Uterus (tissue), 4 donors: Measurements from ENCODE around the gene NTSR1. TPM values are rescaled to one million over a fixed set of nuclear protein-coding genes. Genes with fewer than 3 reads are reported as not detected.

Source experiments
- DNase-seq, 2 donors: peaks; one replicate each; pipeline ENCODE4 v3.0.0-alpha.2; 2019 to 2020
- H3K27ac ChIP-seq, 2 donors: fragments of 200-600 bp; sonication (generic); 1 replicate in 1 of 2; 2 replicates in 1 of 2; pipeline ENCODE4 v1.5.1; 2016 to 2018
- H3K27me3 ChIP-seq, 2 donors: fragments of 200-600 bp; sonication (generic); one replicate each; pipeline ENCODE4 v1.5.1; 2018 to 2019; ENCODE audit warnings: control low read depth in 1 of 2
- H3K36me3 ChIP-seq, 2 donors: fragments of 200-600 bp; sonication (generic); one replicate each; pipeline ENCODE4 v1.5.1; 2019; ENCODE audit warnings: control low read depth in 1 of 2
- H3K4me1 ChIP-seq, 2 donors: fragments of 200-600 bp; sonication (generic); one replicate each; pipeline ENCODE4 v1.5.1; 2018 to 2019; ENCODE audit warnings: control low read depth in 1 of 2
- H3K4me3 ChIP-seq, 2 donors: fragments of 200-600 bp; sonication (generic); 1 replicate in 1 of 2; 2 replicates in 1 of 2; pipeline ENCODE4 v1.5.1; 2018 to 2019; ENCODE audit warnings: mild to moderate bottlenecking in 1 of 2
- H3K9me3 ChIP-seq, 2 donors: fragments of 200-600 bp; sonication (generic); one replicate each; pipeline ENCODE4 v1.5.1; 2019; ENCODE audit warnings: control low read depth in 1 of 2
- POLR2A ChIP-seq, 2 donors: fragments of 450-650 bp; IDR thresholded peaks; one replicate each; pipeline ENCODE4 v1.6.1; 2016; ENCODE audit warnings: antibody characterized with exemption in 2 of 2, mild to moderate bottlenecking in 1 of 2, moderate library complexity in 1 of 2
- intact Hi-C: fragments of 100-400 bp; cut with DNase I; formaldehyde crosslinking; loops from one replicate; pipeline ENCODE4 v1.15.1; 2023; ENCODE audit warnings: low total_unique reads
- total RNA-seq, 4 donors: library from RNA; depleted of rRNA in 3 of 4; stranded (reverse); fragments of >200 nt in 3 of 4; gene quantifications; one replicate each; pipeline versions ENCODE4 v1.1.0 to v1.2.4, GENCODE V29; 2014 to 2023
- TF ChIP-seq, protein P1 (sequence below), 4 experiments: fragments of 200-600 bp in 2 of 4; fragments of 450-650 bp in 2 of 4; sonication (generic) in 2 of 4; IDR thresholded peaks; one replicate each; pipeline ENCODE4 v1.5.1; 2016 to 2019; ENCODE audit warnings: antibody characterized with exemption in 4 of 4, mild to moderate bottlenecking in 2 of 4, moderate library complexity in 1 of 4
- donor health status: DM: yes; HTN: yes; CAD: no.

Gene NTSR1
- total RNA-seq, 4 donors from 2014 or later = not detected

DNA sequence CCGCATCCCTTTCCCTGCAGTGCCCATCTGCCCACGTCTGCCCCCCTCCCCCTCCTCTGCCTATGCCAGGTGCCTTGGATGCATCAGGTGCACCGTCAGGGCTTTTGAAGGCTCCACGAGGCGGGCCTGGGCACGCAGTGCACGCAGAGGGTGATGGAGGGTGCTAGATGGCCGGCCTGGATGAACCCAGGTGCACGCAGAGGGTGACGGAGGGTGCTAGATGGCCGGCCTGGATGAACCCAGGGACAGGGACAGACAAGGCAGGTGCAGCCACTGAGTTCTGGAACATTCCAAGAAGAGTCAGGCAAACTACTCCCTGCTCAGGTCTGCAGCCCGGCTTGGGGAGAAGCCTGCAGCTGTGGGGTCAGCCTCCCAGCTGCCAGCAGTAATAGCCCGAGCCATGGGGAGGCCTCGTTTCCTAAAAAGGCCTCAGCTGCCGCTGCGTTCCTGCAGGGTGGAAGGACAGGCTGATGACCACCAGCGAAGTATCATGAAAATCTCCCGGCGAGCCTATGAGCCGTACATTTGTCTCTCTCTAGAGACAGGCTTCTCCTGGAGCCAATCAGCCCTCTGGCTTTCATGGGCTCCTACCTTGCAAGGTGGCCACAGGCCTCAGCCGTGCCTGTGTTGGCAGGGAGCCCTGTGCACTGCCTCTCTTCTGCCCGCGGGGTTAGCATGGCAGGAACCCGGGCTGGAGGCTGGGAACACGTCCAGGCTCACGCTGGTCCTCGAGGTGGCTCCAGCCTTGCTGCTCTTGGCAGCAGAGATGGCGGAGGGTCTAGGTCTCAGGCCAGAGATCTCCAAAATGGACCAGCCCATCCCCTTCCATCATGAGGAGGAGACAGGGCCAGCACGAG, 29.6 kb downstream of the NTSR1 start:
- Histone ChIP-seq H3K4me3 (no peak overlapping the region), H3K9me3 (no peaks in the 10 kb centered on the region), H3K27ac (no peak overlapping the region), H3K4me1 (no peaks in the 10 kb centered on the region), H3K36me3 (no peaks in the 10 kb centered on the region), H3K27me3 (peaks cover 0 to 5% of the 10 kb centered on the region in 2 donors)
- no peak for DNase-seq
- TF ChIP-seq POLR2A (IDR thresholded peaks at IDR 0.05) = no peak
- TF ChIP-seq, protein P1, sequence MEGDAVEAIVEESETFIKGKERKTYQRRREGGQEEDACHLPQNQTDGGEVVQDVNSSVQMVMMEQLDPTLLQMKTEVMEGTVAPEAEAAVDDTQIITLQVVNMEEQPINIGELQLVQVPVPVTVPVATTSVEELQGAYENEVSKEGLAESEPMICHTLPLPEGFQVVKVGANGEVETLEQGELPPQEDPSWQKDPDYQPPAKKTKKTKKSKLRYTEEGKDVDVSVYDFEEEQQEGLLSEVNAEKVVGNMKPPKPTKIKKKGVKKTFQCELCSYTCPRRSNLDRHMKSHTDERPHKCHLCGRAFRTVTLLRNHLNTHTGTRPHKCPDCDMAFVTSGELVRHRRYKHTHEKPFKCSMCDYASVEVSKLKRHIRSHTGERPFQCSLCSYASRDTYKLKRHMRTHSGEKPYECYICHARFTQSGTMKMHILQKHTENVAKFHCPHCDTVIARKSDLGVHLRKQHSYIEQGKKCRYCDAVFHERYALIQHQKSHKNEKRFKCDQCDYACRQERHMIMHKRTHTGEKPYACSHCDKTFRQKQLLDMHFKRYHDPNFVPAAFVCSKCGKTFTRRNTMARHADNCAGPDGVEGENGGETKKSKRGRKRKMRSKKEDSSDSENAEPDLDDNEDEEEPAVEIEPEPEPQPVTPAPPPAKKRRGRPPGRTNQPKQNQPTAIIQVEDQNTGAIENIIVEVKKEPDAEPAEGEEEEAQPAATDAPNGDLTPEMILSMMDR (IDR thresholded peaks at IDR 0.05) = no peak
- intact Hi-C loops = no loop called here

DNA sequence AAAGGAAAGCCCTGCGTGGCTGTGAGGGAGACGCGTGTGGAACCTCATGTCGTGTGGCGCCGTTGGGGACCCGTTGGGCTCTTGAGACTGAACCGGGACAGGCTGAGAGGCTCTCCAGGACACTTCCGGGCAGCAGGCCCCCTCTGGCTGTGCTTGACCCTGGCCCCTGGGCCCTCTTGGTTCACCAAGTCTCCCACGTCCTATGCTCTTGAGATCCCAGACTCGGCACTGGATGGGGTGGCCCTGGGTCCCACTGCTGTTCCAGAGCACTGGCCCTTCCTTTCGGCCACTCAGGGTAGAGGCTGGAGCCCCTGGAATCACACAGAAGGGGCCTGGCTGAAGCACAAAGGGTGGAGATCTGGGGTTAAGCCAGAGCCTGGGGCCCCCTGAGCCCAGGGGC, 30.4 kb downstream of the NTSR1 start:
- no peak overlapping the region for H3K27ac ChIP-seq
- no peaks in the 10 kb centered on the region for H3K36me3 ChIP-seq
- no peaks in the 10 kb centered on the region for H3K9me3 ChIP-seq
- TF ChIP-seq POLR2A (IDR thresholded peaks at IDR 0.05) = no peak
- TF ChIP-seq, protein P1 (IDR thresholded peaks at IDR 0.05) = no peak
- H3K4me1 ChIP-seq = no peaks in the 10 kb centered on the region
- intact Hi-C loops = no loop called here
- H3K27me3 ChIP-seq = peaks cover 0 to 5% of the 10 kb centered on the region in 2 donors
- H3K4me3 ChIP-seq = no peak overlapping the region
- no peak for DNase-seq

DNA sequence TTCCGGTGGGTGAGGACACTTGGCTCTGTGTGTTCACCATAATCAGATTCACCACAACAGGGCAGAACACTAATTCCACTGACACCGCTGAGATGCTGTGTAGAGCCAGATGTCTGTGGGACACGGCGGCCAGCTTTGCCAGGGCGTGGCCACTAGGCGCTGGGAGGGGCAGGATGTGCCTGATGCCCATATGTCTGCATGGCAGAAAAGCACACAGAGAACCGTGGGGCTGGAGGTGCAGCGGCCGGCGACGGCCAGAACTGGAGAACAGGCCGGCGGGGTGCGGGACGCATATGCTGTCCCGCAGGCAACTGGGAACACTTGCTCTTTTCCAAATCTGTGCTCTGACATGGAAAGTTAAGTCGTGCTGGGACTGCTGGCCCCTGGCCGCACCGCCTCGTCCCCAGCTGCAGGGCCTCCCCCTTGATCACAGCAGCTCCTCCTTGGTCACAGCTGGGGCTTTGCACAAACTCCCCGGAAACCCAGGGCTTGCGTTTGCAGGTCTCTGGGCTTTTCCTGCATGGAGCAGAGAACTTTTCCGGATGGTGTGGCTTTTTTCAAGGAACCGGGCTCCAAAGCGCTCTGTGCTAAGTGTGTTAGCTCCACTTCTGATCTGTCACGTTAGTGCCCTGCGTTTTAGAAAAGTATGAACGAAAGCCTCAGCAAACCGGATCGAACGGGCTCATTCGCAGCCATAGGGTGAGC, 31.1 kb downstream of the NTSR1 start:
- Histone ChIP-seq H3K27me3 (peaks cover 0 to 5% of the 10 kb centered on the region in 2 donors), H3K4me3 (no peak overlapping the region), H3K4me1 (no peaks in the 10 kb centered on the region), H3K27ac (no peak overlapping the region), H3K9me3 (no peaks in the 10 kb centered on the region), H3K36me3 (no peaks in the 10 kb centered on the region)
- intact Hi-C loops = no loop called here
- TF ChIP-seq POLR2A (IDR thresholded peaks at IDR 0.05) = no peak
- TF ChIP-seq, protein P1 (IDR thresholded peaks at IDR 0.05) = no peak
- no peak for DNase-seq

DNA sequence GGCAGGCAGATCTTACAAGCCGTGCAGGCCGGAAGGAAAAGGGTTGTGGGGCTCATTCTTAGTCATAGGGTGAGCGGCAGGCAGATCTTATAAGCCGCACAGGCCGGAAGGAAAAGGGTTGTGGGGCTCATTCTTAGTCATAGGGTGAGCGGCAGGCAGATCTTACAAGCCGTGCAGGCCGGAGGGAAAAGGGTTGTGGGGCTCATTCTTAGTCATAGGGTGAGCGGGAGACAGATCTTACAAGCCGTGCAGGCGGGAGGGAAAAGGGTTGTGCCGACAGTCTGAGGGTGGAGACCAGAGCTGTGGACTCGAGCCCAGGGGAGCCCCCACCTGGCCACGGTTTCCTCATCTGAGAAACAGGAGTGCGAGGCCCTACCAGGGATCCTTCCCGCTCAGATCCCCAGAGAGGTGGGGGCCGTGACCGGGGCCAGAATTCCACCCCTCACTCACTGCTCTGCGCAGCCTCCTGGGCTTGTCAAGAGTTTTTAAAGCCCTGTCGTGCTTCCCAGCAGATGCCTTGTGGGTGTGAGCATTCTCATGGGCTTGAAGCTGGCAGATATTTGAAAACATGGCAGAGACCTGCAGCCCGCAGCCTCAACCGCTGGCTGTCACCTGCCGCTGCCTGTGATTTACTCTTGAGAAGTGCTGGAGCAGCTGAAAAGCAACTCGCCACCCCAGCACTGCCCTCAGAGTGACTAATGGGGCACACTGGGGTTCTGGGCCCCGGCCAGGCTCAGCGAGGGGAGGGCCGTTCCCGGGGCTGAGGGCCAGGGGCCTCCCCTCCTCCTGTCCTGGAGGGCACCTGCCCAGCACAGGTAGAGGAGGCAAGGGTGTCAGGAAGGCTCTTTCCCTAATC, 31.9 kb downstream of the NTSR1 start:
- H3K27me3 ChIP-seq = peaks cover 0 to 5% of the 10 kb centered on the region in 2 donors
- TF ChIP-seq, protein P1 (IDR thresholded peaks at IDR 0.05) = no peak
- TF ChIP-seq POLR2A (IDR thresholded peaks at IDR 0.05) = no peak
- no peaks in the 10 kb centered on the region for H3K9me3 ChIP-seq
- no peak for DNase-seq
- H3K27ac ChIP-seq = no peak overlapping the region
- H3K36me3 ChIP-seq = no peaks in the 10 kb centered on the region
- H3K4me1 ChIP-seq = no peaks in the 10 kb centered on the region
- intact Hi-C loops = no loop called here
- no peak overlapping the region for H3K4me3 ChIP-seq
